Right atrium auricular region (tissue), 2 donors: ENCODE data around the gene CPSF6. TPM values are rescaled to one million over a fixed set of nuclear protein-coding genes. Genes with fewer than 3 reads are reported as not detected.

Experiments
- DNase-seq: peaks from one replicate; pipeline ENCODE4 v3.0.0-alpha.2; 2019; ENCODE audit warnings: low spot score
- H3K27ac ChIP-seq, 2 donors: fragments of 200-600 bp; sonication (generic); 1 replicate in 1 of 2; 2 replicates in 1 of 2; pipeline ENCODE4 v1.5.1; 2016 to 2019
- H3K27me3 ChIP-seq, 2 donors: fragments of 200-600 bp; sonication (generic); one replicate each; pipeline versions ENCODE4 v1.5.1 to v1.6.0; 2017 to 2019
- H3K36me3 ChIP-seq: fragments of 200-600 bp; sonication (generic); one replicate; pipeline ENCODE4 v1.5.1; 2016
- H3K4me1 ChIP-seq, 2 donors: fragments of 200-600 bp; sonication (generic); one replicate each; pipeline versions ENCODE4 v1.5.1 to v1.6.0; 2017 to 2019
- H3K4me3 ChIP-seq, 2 donors: fragments of 200-600 bp; sonication (generic); 1 replicate in 1 of 2; 2 replicates in 1 of 2; pipeline ENCODE4 v1.5.1; 2017 to 2019; ENCODE audit warnings: mild to moderate bottlenecking in 1 of 2, moderate library complexity in 1 of 2
- H3K9me3 ChIP-seq, 2 donors: fragments of 200-600 bp; sonication (generic); one replicate each; pipeline ENCODE4 v1.5.1; 2019
- total RNA-seq, 2 donors: library from RNA; depleted of rRNA; stranded (reverse); fragments of >200 nt; gene quantifications; one replicate each; pipeline ENCODE4 v1.1.0, GENCODE V29; 2016
- TF ChIP-seq, protein P1 (sequence below), 2 donors: fragments of 200-600 bp; sonication (generic); IDR thresholded peaks; one replicate each; pipeline ENCODE4 v1.5.1; 2019; ENCODE audit warnings: antibody characterized with exemption in 2 of 2

The CPSF6 gene
- total RNA-seq, 2 donors from 2014 or later, result 15.6 to 21.0 TPM

DNA sequence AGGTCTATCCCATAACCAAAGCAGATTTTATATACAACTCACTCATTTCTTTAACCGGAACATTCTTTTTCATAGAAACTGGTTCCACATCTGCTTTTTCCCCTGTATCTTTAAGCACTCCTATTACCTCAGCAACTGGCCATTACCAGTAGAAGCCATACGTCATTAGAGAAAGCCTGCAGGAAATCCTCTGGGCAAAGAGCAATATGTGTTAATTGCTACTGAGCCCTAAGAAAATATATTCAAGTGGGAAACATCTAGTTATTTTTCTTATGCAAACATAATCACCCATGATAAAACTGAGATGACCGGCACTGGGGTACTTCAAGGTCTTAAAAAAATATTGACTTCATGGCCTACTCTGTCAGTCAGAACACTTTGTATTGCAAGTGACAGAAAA, 28.2 kb upstream of the CPSF6 start:
- no peak for DNase-seq
- H3K9me3 ChIP-seq, result no peaks in the 10 kb centered on the region
- TF ChIP-seq, protein P1, sequence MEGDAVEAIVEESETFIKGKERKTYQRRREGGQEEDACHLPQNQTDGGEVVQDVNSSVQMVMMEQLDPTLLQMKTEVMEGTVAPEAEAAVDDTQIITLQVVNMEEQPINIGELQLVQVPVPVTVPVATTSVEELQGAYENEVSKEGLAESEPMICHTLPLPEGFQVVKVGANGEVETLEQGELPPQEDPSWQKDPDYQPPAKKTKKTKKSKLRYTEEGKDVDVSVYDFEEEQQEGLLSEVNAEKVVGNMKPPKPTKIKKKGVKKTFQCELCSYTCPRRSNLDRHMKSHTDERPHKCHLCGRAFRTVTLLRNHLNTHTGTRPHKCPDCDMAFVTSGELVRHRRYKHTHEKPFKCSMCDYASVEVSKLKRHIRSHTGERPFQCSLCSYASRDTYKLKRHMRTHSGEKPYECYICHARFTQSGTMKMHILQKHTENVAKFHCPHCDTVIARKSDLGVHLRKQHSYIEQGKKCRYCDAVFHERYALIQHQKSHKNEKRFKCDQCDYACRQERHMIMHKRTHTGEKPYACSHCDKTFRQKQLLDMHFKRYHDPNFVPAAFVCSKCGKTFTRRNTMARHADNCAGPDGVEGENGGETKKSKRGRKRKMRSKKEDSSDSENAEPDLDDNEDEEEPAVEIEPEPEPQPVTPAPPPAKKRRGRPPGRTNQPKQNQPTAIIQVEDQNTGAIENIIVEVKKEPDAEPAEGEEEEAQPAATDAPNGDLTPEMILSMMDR (IDR thresholded peaks at IDR 0.05), result no peak
- H3K27ac ChIP-seq, result no peak overlapping the region
- H3K36me3 ChIP-seq, result no peaks in the 10 kb centered on the region
- H3K4me1 ChIP-seq, result no peaks in the 10 kb centered on the region
- H3K4me3 ChIP-seq, result no peak overlapping the region
- H3K27me3 ChIP-seq, result no peaks in the 10 kb centered on the region

DNA sequence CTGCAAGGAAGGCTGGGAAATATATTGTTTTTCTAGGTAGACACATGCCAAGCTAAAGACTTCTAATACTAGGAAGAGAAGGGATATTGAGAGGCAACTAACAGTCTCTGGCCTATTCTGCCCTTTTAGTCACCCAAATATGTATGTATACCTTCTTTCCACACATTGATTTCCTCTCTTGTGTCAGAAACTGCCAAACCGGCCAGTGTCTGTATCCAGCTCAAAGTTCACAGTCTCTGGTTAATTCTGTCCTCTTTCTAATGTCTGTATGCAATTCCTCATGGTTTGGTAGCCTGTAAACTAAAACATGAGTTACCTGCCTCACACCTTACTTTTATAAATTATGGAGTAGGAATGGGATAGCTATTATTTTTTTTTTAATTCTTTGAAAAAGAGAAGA, 25.2 kb upstream of the CPSF6 start:
- Histone ChIP-seq H3K4me3 (no peak overlapping the region), H3K36me3 (no peaks in the 10 kb centered on the region), H3K4me1 (no peaks in the 10 kb centered on the region), H3K9me3 (no peaks in the 10 kb centered on the region), H3K27me3 (no peaks in the 10 kb centered on the region), H3K27ac (no peak overlapping the region)
- DNase-seq, result no peak
- TF ChIP-seq, protein P1 (IDR thresholded peaks at IDR 0.05), result no peak

DNA sequence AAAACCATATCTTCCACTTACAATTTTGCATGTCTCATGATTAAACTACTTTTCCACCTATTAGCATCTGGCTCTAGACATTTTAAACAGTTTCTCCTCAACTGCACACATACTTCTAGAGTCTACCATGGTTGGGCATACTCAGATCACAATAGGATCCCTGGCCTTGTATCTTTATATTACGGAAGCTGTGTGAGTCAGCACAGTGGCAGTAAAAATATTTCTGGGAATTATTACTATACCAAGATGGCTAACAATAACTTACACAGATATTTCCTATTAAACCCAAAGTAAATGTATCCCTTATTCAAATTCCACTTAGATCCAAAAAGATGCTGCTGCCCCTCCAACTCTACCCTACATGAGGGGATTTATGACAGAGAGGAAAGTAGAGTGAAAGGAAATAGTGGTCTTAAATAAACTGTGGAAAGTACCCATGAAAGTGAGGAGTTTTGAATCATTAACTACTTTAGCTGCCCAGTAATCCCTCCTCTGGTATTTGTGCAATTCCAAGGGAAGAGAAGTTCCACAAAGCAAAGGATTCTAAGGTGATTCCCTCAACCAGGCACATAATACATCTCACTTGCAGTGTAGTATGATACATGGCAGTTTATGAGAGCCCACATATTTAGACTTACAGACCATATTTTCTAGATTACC, 14.0 kb upstream of the CPSF6 start:
- DNase-seq, result no peak
- no peaks in the 10 kb centered on the region for H3K36me3 ChIP-seq
- no peak overlapping the region for H3K4me3 ChIP-seq
- H3K9me3 ChIP-seq, result no peaks in the 10 kb centered on the region
- no peaks in the 10 kb centered on the region for H3K4me1 ChIP-seq
- H3K27me3 ChIP-seq, result no peaks in the 10 kb centered on the region
- H3K27ac ChIP-seq, result no peak overlapping the region
- TF ChIP-seq, protein P1 (IDR thresholded peaks at IDR 0.05), result no peak

DNA sequence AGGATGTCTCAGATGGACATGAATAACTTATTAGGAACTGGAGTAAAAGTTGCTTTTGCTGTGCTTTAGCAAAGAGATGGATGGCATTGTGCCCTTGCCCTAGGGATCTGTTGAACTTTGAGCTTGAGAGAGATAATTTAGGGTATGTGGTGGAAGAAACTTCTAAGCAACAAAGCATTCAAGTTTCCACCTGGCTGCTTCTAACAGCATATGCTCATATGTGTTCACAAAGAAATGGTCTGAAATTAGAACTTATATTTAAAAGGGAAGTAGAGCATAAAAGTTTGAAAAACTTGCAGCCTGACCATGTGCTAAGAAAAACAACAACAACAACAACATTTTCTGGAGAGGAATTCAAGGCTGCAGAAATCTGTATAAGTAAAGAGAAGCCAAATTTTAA, 7.9 kb upstream of the CPSF6 start:
- Histone ChIP-seq H3K4me1 (no peaks in the 10 kb centered on the region), H3K27me3 (no peaks in the 10 kb centered on the region), H3K9me3 (peaks cover 0 to 7% of the 10 kb centered on the region in 2 donors), H3K27ac (no peak overlapping the region), H3K36me3 (no peaks in the 10 kb centered on the region), H3K4me3 (no peak overlapping the region)
- TF ChIP-seq, protein P1 (IDR thresholded peaks at IDR 0.05), result no peak
- DNase-seq, result no peak

DNA sequence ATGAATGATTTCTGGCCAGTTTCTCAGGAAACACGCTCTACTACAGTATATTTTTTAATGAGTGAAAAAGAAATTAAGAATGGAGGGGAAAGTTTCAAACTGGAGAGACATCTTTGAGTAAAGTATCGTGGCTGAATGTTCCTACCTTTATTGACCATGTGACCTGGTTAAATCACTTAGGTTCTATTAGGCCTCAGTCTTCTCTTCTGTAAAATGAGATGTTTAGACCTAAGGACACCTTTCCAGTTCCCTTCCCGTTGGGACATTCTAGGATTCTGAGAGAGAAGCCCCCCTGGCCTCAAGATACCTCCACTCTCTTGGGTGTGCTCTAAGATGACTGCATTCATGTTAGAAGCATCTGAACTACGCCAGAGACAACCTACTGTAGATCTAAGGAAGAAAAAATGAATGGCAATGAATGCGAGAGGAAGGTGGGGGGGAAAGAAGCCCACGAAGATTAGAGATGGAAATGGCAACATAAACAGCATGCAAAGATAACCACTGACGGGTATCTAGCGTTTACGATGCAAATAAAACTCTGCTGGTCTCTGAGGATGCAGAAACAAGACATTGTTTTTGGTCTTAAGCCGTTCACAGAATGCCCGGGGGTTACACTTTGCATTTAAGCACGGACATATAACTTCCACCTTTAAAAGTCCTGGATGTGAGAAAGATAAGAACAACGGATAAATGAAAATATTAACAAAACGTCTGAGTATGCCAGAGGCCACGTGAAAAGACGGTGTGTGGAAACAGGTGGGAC, 599 bp upstream of the CPSF6 start:
- H3K27me3 ChIP-seq, result no peaks in the 10 kb centered on the region
- H3K9me3 ChIP-seq, result no peaks in the 10 kb centered on the region
- TF ChIP-seq, protein P1 (IDR thresholded peaks at IDR 0.05), result no peak
- no peaks in the 10 kb centered on the region for H3K36me3 ChIP-seq
- no peak for DNase-seq
- H3K27ac ChIP-seq, result peak overlapping the region; percentile 81 to 93
- peak overlapping the region; percentile 72 to 76 for H3K4me3 ChIP-seq
- peaks cover 0 to 34% of the 10 kb centered on the region in 2 donors for H3K4me1 ChIP-seq
